Activated naive CD8-positive, alpha-beta T cell treated with anti-CD3 and anti-CD28 coated beads, Interleukin-2, amount 50 U/mL, for 24 hours (primary cell): ENCODE results near the gene TULP3.

Source experiments
- ATAC-seq: fragments of 150-1000 bp; cut with Tn5 transposase; one replicate; pipeline ENCODE4 v1.10.0; 2021
- DNase-seq: peaks from one replicate; pipeline ENCODE4 v3.0.0; 2021
- H3K27ac Mint-ChIP-seq: one replicate; pipeline ENCODE4 v1.8.0; 2021; ENCODE audit warnings: mild to moderate bottlenecking, mixed read lengths
- H3K27me3 Mint-ChIP-seq: one replicate; pipeline ENCODE4 v1.8.0; 2021; ENCODE audit warnings: mixed read lengths
- H3K36me3 Mint-ChIP-seq: one replicate; pipeline ENCODE4 v1.8.0; 2021; ENCODE audit warnings: low read depth, mixed read lengths
- H3K4me1 Mint-ChIP-seq: one replicate; pipeline ENCODE4 v1.8.0; 2021; ENCODE audit warnings: mixed read lengths
- H3K4me3 Mint-ChIP-seq: one replicate; pipeline ENCODE4 v1.8.0; 2021; ENCODE audit warnings: mild to moderate bottlenecking, moderate library complexity, mixed read lengths
- H3K9me3 Mint-ChIP-seq: one replicate; pipeline ENCODE4 v1.8.0; 2021; ENCODE audit warnings: mixed read lengths

Gene TULP3, protein sequence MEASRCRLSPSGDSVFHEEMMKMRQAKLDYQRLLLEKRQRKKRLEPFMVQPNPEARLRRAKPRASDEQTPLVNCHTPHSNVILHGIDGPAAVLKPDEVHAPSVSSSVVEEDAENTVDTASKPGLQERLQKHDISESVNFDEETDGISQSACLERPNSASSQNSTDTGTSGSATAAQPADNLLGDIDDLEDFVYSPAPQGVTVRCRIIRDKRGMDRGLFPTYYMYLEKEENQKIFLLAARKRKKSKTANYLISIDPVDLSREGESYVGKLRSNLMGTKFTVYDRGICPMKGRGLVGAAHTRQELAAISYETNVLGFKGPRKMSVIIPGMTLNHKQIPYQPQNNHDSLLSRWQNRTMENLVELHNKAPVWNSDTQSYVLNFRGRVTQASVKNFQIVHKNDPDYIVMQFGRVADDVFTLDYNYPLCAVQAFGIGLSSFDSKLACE

DNA sequence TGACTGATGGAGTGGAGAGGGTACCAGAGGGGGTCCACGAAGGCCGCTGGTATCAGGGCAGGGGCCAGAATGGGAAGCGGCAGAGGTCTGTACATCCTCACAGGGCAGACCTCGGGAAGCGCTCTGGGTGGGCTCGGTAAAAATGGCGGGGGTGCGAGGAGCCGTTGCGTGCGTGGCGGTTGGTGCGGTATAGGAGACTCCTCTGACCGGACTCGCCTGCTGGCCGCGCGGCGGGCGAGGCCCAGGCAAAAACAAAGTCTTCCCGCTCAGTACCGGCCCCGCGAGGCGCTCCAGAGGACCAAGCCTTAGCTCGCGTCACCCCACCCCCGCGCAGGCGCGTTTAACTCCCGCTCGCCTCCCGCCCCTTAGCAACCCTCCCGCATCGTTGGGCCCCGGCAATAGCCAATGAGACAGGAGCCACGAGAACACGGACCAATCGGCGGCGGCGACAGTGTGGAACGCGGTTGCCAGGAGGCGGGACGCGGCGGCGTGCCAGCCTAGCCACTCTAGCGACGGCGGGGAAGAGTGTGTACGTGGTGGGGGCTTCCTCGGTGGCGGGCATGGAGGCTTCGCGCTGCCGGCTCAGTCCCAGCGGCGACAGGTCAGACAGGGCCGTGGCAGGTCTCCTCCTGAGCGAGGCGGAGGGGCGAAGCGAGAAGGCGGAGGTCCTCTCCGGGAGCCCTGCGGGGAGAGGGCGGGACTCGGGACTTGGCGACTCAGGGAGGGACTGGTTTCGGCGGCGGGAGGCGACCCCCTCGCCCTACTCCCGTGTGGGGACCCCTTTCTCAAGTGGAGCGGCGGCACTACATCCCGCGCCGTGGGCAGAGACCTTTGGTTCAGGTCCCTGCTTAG is at the start of gene TULP3:
Gene TULP3, plus strand, starts transcription at position 504 of the 852 bp plus-strand sequence. Its CDS starts 57 bp downstream, at position 561.
- Mint-ChIP-seq H3K4me1 (peaks cover 34% of the 10 kb centered on the region), H3K27ac (peak within 1 kb of the TSS; percentile 87), H3K4me3 (peak within 1 kb of the TSS; percentile 89), H3K36me3 (peaks cover 18% of the 10 kb centered on the region), H3K9me3 (no peaks in the 10 kb centered on the region), H3K27me3 (no peaks in the 10 kb centered on the region)
- DNase-seq = peak; percentile 98
- peak; percentile 99 for ATAC-seq

DNA sequence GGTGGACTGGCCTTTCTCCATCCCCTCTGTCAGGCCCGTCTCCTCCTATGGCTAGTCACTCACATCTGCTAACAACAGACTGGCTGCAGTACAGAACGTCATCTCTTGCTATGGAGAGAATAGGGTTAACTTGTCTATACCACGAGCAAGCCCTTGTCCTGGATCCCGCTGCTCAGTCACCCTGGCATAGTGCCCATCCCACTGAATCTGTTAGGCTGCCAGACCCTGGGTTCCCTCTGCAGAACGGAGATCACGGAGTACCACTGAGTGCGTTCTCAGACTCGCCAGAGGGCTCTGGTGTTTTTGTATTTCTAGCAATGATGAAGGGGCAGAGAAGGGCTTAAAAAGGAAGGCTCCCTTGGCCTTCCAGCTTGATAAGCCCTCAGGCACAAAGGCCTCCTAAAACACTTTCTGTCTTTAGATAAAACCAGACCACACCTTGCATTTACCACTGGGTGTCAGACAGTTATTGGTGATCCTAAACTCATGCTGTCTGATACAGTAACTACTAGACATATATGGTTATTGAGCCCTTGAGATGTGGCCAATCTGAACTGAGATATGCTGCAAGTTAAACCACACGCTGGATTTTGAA is 49.5 kb upstream of the TULP3 start:
- no peak for DNase-seq
- no peaks in the 10 kb centered on the region for H3K4me1 Mint-ChIP-seq
- peaks cover 19% of the 10 kb centered on the region for H3K36me3 Mint-ChIP-seq

DNA sequence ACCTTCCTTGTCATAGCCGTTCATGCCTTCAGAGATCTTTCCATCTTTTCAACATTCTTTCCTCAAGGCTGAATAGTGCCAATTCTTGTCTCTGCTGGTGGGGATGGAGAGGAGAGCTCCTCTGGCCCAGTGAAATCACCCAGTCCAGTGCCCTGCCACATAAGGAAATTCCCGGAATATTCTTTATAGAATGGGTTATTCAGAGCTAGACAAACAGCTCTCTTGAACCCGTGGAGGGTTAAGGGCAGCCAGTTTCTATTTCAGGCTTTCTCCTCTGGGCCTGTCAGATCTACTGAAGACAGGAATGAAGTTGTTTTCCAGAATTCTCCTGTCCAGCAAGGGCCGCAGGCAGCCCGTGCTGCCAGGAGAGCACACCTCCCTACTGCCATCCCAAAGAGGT is 47.7 kb upstream of the TULP3 start:
- Mint-ChIP-seq H3K36me3 (peaks cover 11% of the 10 kb centered on the region), H3K27me3 (no peaks in the 10 kb centered on the region)

More for the DNA sequence above, 49.5 kb upstream of the TULP3 start:
- no peak for ATAC-seq
- Mint-ChIP-seq H3K4me3 (no peak overlapping the region), H3K27me3 (no peaks in the 10 kb centered on the region), H3K27ac (no peak overlapping the region), H3K9me3 (no peaks in the 10 kb centered on the region)

DNA sequence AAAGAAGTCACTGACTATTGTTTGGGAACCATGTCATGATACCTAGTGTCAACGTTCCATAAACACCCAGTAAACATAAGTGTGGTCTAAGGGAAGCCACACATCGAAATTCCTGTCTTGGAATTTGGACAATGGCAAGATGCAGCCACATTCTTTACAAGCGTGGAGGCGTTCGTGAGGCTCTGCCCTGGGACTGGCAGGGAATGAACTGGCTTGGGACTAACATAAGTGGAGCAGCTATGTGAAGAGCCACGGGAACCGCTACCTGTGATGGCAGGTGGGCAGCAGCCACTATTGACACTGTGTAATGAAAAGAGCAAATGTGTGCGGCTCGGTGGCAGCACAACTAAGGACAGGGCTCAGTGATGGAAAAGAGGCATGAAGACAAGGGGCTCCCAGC is 45.9 kb upstream of the TULP3 start:
- H3K4me1 Mint-ChIP-seq = no peaks in the 10 kb centered on the region
- DNase-seq (no peak), ATAC-seq (no peak)
- no peak overlapping the region for H3K27ac Mint-ChIP-seq
- no peak overlapping the region for H3K4me3 Mint-ChIP-seq
- no peaks in the 10 kb centered on the region for H3K27me3 Mint-ChIP-seq
- no peaks in the 10 kb centered on the region for H3K9me3 Mint-ChIP-seq
- H3K36me3 Mint-ChIP-seq = peaks cover 5% of the 10 kb centered on the region

More for the DNA sequence above, 47.7 kb upstream of the TULP3 start:
- Mint-ChIP-seq H3K4me1 (no peaks in the 10 kb centered on the region), H3K27ac (no peak overlapping the region), H3K4me3 (no peak overlapping the region), H3K9me3 (no peaks in the 10 kb centered on the region)
- DNase-seq = no peak
- ATAC-seq = no peak

DNA sequence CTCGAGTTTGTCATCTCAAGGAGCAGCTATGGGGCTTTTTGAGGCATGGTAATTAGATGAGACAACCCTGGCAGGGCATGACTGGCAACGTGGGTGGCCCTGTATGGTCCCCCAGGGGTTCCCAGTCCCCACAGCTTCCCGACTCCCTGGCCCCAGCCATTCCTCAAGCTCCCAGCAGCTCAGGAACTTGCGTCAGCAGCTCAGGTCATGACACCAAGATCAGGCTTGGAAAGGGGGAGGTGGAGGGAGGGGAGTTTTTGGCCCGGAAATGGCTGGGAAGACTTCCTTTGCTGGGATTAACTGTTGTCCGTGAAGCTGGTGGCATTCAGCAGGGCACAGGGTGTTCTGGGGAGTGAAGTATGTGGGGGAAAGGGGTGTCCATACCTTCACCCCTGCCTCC is 45.4 kb upstream of the TULP3 start:
- H3K4me1 Mint-ChIP-seq = no peaks in the 10 kb centered on the region
- H3K36me3 Mint-ChIP-seq = peaks cover 3% of the 10 kb centered on the region
- no peak overlapping the region for H3K27ac Mint-ChIP-seq
- ATAC-seq (no peak), DNase-seq (no peak)
- no peak overlapping the region for H3K4me3 Mint-ChIP-seq
- no peaks in the 10 kb centered on the region for H3K27me3 Mint-ChIP-seq
- H3K9me3 Mint-ChIP-seq = no peaks in the 10 kb centered on the region

DNA sequence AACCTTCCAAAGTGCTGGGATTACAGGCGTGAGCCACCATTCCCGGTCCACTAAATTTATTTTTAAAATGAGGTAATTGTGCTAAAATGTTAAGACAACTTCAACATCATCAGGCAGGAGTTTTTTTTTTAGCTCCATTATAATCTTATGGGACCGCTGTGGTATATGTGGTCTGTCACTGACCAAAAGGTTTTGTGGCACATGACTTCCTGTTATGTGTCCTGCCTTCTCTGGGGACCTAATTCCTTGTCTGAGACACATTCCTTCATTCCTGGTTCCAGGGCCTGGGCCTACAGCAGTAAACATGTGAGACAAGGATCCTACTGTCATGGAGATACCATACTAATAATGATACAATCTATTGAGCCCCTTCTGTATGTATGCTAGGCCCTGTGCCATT is 38.8 kb upstream of the TULP3 start:
- peaks cover 5% of the 10 kb centered on the region for H3K36me3 Mint-ChIP-seq
- no peaks in the 10 kb centered on the region for H3K9me3 Mint-ChIP-seq
- H3K27ac Mint-ChIP-seq = no peak overlapping the region
- H3K4me1 Mint-ChIP-seq = peaks cover 1% of the 10 kb centered on the region
- no peak overlapping the region for H3K4me3 Mint-ChIP-seq
- no peak for ATAC-seq
- H3K27me3 Mint-ChIP-seq = no peaks in the 10 kb centered on the region
- DNase-seq = no peak

DNA sequence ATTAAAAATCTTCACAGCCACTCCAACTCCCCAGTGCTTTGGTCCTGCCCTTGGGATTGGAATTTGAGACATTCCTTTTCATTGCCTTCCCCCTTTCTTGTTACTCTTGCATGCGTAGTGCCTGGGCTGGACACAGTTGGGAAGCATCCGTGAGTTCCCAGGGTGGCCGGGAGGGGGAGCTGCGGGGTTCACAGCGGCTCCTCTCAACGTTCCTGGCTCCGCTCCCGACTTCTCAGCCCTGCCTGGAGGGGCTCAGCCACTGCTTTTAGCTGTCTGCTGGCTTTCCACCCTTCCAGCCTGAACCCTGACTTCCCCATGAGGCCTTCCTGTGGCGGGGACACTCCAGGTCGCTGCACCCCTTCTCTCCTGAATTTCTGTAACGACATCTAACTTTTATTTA is 37.1 kb upstream of the TULP3 start:
- Mint-ChIP-seq H3K4me1 (peaks cover 1% of the 10 kb centered on the region), H3K4me3 (no peak overlapping the region), H3K27ac (no peak overlapping the region), H3K9me3 (no peaks in the 10 kb centered on the region), H3K27me3 (no peaks in the 10 kb centered on the region), H3K36me3 (peaks cover 9% of the 10 kb centered on the region)
- peak; percentile 52 for ATAC-seq
- DNase-seq = peak; percentile 64

DNA sequence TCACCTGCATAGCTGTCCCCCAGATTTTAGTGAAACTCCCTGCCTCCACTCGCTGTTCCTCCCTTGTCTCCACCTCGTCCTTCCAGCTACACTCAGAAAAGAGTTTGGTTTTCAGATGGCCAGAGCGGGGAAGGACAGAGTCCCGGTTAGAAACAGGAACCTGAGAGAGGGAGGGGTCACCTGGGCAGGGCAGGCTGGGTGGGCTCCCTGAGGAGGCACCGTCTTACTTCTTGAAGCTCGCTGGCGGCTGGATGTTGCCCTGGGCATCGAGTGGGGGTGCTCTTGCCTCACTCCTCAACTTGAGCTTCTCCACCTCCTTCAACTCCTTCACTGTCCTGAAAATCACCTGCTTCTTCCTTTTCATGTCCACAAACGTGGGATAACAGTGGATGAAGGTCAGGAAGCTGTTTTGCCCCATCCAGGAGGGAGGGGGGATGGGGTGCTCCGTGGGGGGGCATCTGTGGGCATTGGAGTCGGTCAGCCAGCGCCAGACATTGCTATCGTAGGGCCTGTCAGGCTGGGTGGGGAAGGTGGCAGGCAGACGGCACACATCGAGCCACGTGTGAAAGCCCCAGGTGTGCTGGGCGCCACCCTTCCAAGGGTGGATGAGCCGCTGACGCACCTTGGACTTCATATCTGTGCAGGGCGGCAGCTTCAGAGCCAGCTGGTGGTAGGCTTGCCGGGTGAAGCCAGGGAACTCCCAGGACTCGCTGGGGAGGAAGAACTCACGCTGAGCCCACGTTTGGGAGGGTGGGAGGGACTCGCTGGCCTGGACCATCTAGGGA is 35.8 kb upstream of the TULP3 start:
- ATAC-seq = no peak
- Mint-ChIP-seq H3K27me3 (no peaks in the 10 kb centered on the region), H3K36me3 (peaks cover 15% of the 10 kb centered on the region), H3K4me3 (no peak overlapping the region), H3K9me3 (no peaks in the 10 kb centered on the region), H3K4me1 (peaks cover 1% of the 10 kb centered on the region), H3K27ac (no peak overlapping the region)
- DNase-seq = no peak

DNA sequence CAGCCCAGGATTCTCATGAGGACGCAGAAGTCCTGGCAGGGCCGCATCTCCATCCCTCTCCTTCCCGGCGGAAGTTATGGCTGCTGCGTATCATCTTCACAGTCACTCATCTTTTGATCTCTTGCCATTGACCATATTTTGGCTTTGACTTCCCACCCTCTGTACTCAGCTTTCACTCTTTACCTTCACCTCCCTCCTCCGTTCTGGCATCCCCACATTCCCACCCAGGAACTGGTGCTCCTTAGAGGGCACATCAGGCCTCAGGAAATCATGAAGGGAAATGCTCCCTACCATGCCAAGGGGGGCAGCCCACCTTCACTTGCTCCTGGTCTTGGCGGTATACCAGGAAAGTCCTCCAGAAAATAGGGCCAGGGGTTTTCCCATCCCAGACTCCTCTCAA is 35.1 kb upstream of the TULP3 start:
- DNase-seq (no peak), ATAC-seq (no peak)
- peaks cover 1% of the 10 kb centered on the region for H3K4me1 Mint-ChIP-seq
- H3K27me3 Mint-ChIP-seq = no peaks in the 10 kb centered on the region
- no peaks in the 10 kb centered on the region for H3K9me3 Mint-ChIP-seq
- no peak overlapping the region for H3K27ac Mint-ChIP-seq
- no peak overlapping the region for H3K4me3 Mint-ChIP-seq
- peaks cover 22% of the 10 kb centered on the region for H3K36me3 Mint-ChIP-seq

DNA sequence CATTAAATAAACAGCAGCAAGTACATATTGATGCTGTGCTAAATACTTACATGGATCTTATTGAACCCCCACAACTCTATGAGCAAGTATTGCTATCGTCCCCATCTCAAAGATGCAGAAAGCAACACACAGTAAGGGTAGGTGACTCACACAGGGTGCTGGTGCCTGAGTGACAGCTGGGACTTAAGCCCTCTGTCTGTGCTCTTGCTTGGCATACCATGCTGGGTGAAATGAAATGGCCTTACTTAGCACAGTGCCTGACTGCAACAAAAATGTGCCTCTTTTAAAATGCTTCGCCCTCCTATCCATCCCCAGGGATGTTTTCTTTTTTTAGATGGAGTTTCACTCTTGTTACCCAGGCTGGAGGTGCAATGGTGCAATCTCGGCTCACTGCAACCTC is 34.6 kb upstream of the TULP3 start:
- Mint-ChIP-seq H3K27ac (no peak overlapping the region), H3K4me3 (no peak overlapping the region), H3K9me3 (no peaks in the 10 kb centered on the region), H3K36me3 (peaks cover 23% of the 10 kb centered on the region), H3K27me3 (no peaks in the 10 kb centered on the region), H3K4me1 (peaks cover 1% of the 10 kb centered on the region)
- DNase-seq = no peak
- no peak for ATAC-seq

DNA sequence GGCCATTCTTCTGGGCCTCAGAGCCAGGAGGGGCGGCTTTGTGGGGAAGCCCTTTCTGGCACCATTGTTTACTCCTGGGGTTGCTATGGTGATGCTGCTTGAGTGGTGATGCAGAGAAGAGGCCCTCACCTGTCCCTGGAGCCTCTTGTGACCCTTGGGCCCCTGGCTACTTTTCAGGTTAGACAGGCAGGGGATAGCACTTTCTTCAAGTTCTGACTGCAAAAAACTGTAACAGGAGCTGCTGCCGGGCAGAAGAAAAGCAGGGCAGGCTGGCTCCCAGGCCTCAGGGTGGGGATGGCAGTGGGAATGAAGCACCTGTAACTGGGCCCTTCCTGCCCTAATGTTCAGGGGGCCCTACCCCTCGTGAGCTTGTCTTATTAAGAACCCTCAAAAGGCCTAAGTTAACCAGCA is 33.7 kb upstream of the TULP3 start, which contains the start of gene TEX52:
Gene TEX52, minus strand, starts transcription at position 19 of the 411 bp plus-strand sequence. Its CDS starts 13 bp downstream, at position 6.
- Mint-ChIP-seq H3K27me3 (no peaks in the 10 kb centered on the region), H3K27ac (no peak within 1 kb of the TSS), H3K4me1 (peaks cover 1% of the 10 kb centered on the region), H3K36me3 (peaks cover 29% of the 10 kb centered on the region), H3K4me3 (no peak within 1 kb of the TSS), H3K9me3 (no peaks in the 10 kb centered on the region)
- DNase-seq (no peak), ATAC-seq (peak; percentile 26)

DNA sequence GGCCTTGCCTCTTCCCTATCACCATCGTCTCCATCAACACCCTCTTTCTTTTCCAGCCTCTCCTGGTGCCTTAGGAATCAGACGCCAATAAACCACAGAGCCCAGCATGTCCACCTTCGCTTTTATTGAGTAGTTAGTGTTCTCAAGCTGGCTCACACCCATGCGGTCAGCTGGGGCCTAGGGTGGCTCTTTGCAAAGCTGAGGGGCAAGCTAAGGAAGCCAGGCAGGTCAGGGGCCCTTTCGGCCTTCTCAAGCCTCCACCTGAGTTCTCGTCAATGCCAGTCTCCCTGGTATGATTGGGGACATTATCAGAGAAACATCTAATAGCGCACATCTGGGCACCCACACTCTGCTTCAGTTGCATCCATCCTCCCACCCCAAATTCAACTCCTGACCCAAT is 33.1 kb upstream of the TULP3 start:
- no peaks in the 10 kb centered on the region for H3K9me3 Mint-ChIP-seq
- H3K27ac Mint-ChIP-seq = no peak overlapping the region
- no peak overlapping the region for H3K4me3 Mint-ChIP-seq
- no peaks in the 10 kb centered on the region for H3K27me3 Mint-ChIP-seq
- ATAC-seq = no peak
- peaks cover 1% of the 10 kb centered on the region for H3K4me1 Mint-ChIP-seq
- no peak for DNase-seq
- H3K36me3 Mint-ChIP-seq = peaks cover 31% of the 10 kb centered on the region

DNA sequence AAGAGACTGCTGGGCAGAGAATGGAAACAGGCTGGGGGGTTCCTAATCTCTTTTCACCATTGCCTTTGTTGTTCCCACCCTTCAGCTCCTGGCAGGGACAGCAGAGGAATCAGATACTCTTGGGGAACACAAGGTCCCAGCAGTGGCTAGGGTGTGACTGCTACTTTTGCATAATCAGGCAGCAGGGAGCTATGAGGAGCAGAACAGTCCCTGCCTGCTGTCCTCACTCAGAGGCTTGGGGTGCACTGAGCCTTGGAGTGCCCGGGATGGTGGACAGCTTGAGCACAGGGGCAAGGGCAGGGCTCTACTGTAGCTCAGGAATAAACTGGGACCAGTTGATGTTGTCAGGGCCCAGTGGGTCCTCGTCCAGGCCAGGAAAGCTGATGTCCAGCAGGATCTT is 32.4 kb upstream of the TULP3 start:
- no peak for ATAC-seq
- Mint-ChIP-seq H3K4me3 (no peak overlapping the region), H3K9me3 (no peaks in the 10 kb centered on the region), H3K36me3 (peaks cover 35% of the 10 kb centered on the region), H3K27ac (no peak overlapping the region), H3K4me1 (peaks cover 1% of the 10 kb centered on the region), H3K27me3 (no peaks in the 10 kb centered on the region)
- DNase-seq = no peak

DNA sequence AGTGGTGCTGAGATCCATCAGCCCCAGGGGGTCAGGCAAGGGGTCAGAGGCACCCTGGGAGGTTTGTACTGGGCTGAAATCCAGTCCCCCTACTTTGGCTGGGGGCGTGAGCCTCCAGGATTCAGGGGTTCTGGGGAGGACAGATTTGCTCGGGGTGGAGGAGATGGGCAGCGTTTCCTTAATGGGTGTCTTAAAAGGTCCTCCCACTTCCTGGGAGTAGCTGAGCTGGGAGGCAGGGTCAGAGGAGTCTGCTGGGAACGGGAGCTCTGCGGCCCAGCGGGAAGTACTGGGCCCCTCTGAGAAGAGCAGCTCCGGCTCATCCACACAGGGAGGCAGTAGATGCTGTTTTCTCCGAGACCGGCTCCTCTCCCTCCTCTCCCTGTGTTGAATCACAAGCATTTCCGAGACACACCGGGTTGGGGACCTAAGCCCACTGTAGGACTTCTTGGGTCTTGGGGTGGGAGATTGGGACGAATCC is 31.7 kb upstream of the TULP3 start:
- H3K4me3 Mint-ChIP-seq = no peak overlapping the region
- no peak overlapping the region for H3K27ac Mint-ChIP-seq
- ATAC-seq (no peak), DNase-seq (no peak)
- H3K9me3 Mint-ChIP-seq = no peaks in the 10 kb centered on the region
- no peaks in the 10 kb centered on the region for H3K27me3 Mint-ChIP-seq
- H3K4me1 Mint-ChIP-seq = peaks cover 1% of the 10 kb centered on the region
- H3K36me3 Mint-ChIP-seq = peaks cover 37% of the 10 kb centered on the region
